Measurements from ENCODE around the gene WIF1. TPM values are rescaled to one million over a fixed set of nuclear protein-coding genes. Genes with fewer than 3 reads are reported as not detected.

WIF1 gene
- polyA plus RNA-seq, 1 donor (not counting 4 experiments of a cell fraction or from before 2014, with no cell fraction given), result not detected

DNA sequence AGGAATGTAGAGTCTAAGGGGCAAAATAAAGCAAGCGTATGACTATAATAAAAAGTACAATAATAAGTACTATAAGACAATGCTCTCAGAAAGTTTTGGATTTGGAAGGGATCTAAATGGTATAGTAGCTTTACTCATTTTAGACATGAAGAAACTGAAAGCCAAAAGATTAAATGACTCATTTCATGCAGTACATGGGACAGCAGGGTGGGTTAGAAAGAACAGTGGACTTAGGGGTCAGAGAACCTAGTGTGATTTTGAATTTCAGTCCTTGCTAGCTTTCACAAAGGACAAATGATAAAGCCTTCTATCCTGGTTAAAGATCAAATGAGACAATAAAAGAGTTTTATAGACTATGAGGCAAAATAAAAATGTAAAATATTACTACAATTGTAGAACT lies 41.5 kb upstream of the WIF1 start:
- H3K9me1 ChIP-seq (ENCODE audit: control insufficient read depth, extremely low read depth, insufficient read depth, low read length), result no peaks in the 10 kb centered on the region
- DNase-seq (ENCODE audit: low read depth, low spot score), result no peak
- no peak overlapping the region for H3K27ac ChIP-seq (ENCODE audit: control insufficient read depth, insufficient read depth, low read length)
- H3K4me1 ChIP-seq (ENCODE audit: control insufficient read depth, extremely low read depth, insufficient read depth, low read length), result no peaks in the 10 kb centered on the region
- no peak overlapping the region for H3K4me3 ChIP-seq (ENCODE audit: control insufficient read depth in 2 of 3, extremely low read depth in 1 of 3, insufficient read depth in 2 of 3, low read depth in 1 of 3, low read length in 3 of 3)
- no peaks in the 10 kb centered on the region for H3K9me3 ChIP-seq (ENCODE audit: control insufficient read depth, low read depth, low read length)
- H3K79me2 ChIP-seq (ENCODE audit: control insufficient read depth, insufficient read depth, low read length), result no peaks in the 10 kb centered on the region
- H3K4me2 ChIP-seq (ENCODE audit: control insufficient read depth, extremely low read depth, insufficient read depth, low read depth, low read length), result no peak overlapping the region
- TF ChIP-seq, protein P1, sequence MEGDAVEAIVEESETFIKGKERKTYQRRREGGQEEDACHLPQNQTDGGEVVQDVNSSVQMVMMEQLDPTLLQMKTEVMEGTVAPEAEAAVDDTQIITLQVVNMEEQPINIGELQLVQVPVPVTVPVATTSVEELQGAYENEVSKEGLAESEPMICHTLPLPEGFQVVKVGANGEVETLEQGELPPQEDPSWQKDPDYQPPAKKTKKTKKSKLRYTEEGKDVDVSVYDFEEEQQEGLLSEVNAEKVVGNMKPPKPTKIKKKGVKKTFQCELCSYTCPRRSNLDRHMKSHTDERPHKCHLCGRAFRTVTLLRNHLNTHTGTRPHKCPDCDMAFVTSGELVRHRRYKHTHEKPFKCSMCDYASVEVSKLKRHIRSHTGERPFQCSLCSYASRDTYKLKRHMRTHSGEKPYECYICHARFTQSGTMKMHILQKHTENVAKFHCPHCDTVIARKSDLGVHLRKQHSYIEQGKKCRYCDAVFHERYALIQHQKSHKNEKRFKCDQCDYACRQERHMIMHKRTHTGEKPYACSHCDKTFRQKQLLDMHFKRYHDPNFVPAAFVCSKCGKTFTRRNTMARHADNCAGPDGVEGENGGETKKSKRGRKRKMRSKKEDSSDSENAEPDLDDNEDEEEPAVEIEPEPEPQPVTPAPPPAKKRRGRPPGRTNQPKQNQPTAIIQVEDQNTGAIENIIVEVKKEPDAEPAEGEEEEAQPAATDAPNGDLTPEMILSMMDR (optimal IDR thresholded peaks at IDR 0.05 in 1 of 3, IDR thresholded peaks at IDR 0.05 in 1 of 3, conservative IDR thresholded peaks at IDR 0.05 in 1 of 3; ENCODE audit: extremely low read depth in 1 of 3, insufficient read depth in 2 of 3, low read length in 3 of 3), result no peak
- no peak for TF ChIP-seq EZH2 (IDR thresholded peaks at IDR 0.05; ENCODE audit: low read length)
- dilution Hi-C loops (cut with MboI; ENCODE audit: extremely low pct_ligation_motif_present, low sequenced_read_pairs), result no loop called here
- peaks cover 16% of the 10 kb centered on the region for H3K27me3 ChIP-seq (ENCODE audit: control insufficient read depth, extremely low read depth, insufficient read depth, low read length)
- no peak for FAIRE-seq
- no peak overlapping the region for H2AFZ ChIP-seq (ENCODE audit: control insufficient read depth, low read length)
- no peak overlapping the region for H3K9ac ChIP-seq (ENCODE audit: control insufficient read depth, extremely low read depth, insufficient read depth, low read length)
- no peaks in the 10 kb centered on the region for H4K20me1 ChIP-seq (ENCODE audit: control insufficient read depth, extremely low read depth, insufficient read depth, low read length)
- no peaks in the 10 kb centered on the region for H3K36me3 ChIP-seq (ENCODE audit: control insufficient read depth in 2 of 2, extremely low read depth in 1 of 2, insufficient read depth in 2 of 2, low read length in 2 of 2)

DNA sequence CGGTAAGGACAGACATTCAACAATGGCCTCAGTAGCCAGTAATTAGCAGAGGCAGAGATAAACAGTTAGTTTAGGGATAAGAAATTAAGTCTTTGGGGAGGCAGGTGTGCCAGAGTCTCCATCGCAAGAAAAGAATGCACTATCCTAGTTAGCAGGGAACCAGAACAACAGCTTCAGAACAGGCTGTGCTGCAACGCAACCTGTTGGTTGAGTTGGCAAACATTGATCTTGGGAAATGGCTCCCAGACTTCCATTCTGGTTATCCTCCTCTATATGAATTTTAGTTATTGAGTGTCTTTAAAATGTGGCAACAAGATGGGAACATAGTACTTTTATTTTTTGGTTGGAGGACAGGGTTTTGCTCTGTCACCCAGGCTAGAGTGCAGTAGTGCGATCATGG lies 36.0 kb upstream of the WIF1 start:
- Histone ChIP-seq H3K9me1 (ENCODE audit: control insufficient read depth, extremely low read depth, insufficient read depth, low read length) (no peaks in the 10 kb centered on the region), H3K27me3 (ENCODE audit: control insufficient read depth, extremely low read depth, insufficient read depth, low read length) (peaks cover 10% of the 10 kb centered on the region), H3K4me1 (ENCODE audit: control insufficient read depth, extremely low read depth, insufficient read depth, low read length) (no peaks in the 10 kb centered on the region), H3K36me3 (ENCODE audit: control insufficient read depth in 2 of 2, extremely low read depth in 1 of 2, insufficient read depth in 2 of 2, low read length in 2 of 2) (no peaks in the 10 kb centered on the region), H4K20me1 (ENCODE audit: control insufficient read depth, extremely low read depth, insufficient read depth, low read length) (no peaks in the 10 kb centered on the region), H3K4me2 (ENCODE audit: control insufficient read depth, extremely low read depth, insufficient read depth, low read depth, low read length) (no peak overlapping the region), H3K9ac (ENCODE audit: control insufficient read depth, extremely low read depth, insufficient read depth, low read length) (no peak overlapping the region), H3K9me3 (ENCODE audit: control insufficient read depth, low read depth, low read length) (no peaks in the 10 kb centered on the region), H3K27ac (ENCODE audit: control insufficient read depth, insufficient read depth, low read length) (no peak overlapping the region), H3K4me3 (ENCODE audit: control insufficient read depth in 2 of 3, extremely low read depth in 1 of 3, insufficient read depth in 2 of 3, low read depth in 1 of 3, low read length in 3 of 3) (no peak overlapping the region), H2AFZ (ENCODE audit: control insufficient read depth, low read length) (no peak overlapping the region), H3K79me2 (ENCODE audit: control insufficient read depth, insufficient read depth, low read length) (no peaks in the 10 kb centered on the region)
- no peak for FAIRE-seq
- no peak for DNase-seq (ENCODE audit: low read depth, low spot score)
- no peak for TF ChIP-seq EZH2 (IDR thresholded peaks at IDR 0.05; ENCODE audit: low read length)
- TF ChIP-seq, protein P1 (optimal IDR thresholded peaks at IDR 0.05 in 1 of 3, IDR thresholded peaks at IDR 0.05 in 1 of 3, conservative IDR thresholded peaks at IDR 0.05 in 1 of 3; ENCODE audit: extremely low read depth in 1 of 3, insufficient read depth in 2 of 3, low read length in 3 of 3), result no peak
- dilution Hi-C loops (cut with MboI; ENCODE audit: extremely low pct_ligation_motif_present, low sequenced_read_pairs), result no loop called here

Measured in keratinocyte (primary cell).